SJCRH30 (cell line): ENCODE measurements around the gene SLC25A52. TPM values are rescaled to one million over a fixed set of nuclear protein-coding genes. Genes with fewer than 3 reads are reported as not detected.
"Not testable (repeated sequence)": the region's sequence is repeated elsewhere in the genome, so short reads cannot be mapped to it uniquely, and the experiment has no call there.

Experiments
- DNase-seq, 2 experiments: peaks; one replicate each; pipeline ENCODE4 v3.0.0-alpha.2; 2015 to 2020
- H3K27ac ChIP-seq: fragments of 250-450 bp; sonication (Bioruptor Pico); 2 replicates; pipeline ENCODE4 v1.5.1; 2020; ENCODE audit warnings: mild to moderate bottlenecking, moderate library complexity
- H3K27me3 ChIP-seq: fragments of 250-450 bp; sonication (Bioruptor Pico); 2 replicates; pipeline ENCODE4 v1.5.1; 2020; ENCODE audit warnings: mild to moderate bottlenecking, moderate library complexity
- H3K36me3 ChIP-seq: fragments of 250-450 bp; sonication (Bioruptor Pico); 2 replicates; pipeline ENCODE4 v1.5.1; 2020; ENCODE audit warnings: mild to moderate bottlenecking, moderate library complexity
- H3K4me1 ChIP-seq: fragments of 250-450 bp; sonication (Bioruptor Pico); 2 replicates; pipeline ENCODE4 v1.5.1; 2020; ENCODE audit warnings: mild to moderate bottlenecking, moderate library complexity
- H3K4me3 ChIP-seq: fragments of 250-450 bp; sonication (Bioruptor Pico); 2 replicates; pipeline ENCODE4 v1.5.1; 2020; ENCODE audit warnings: mild to moderate bottlenecking, moderate library complexity
- H3K9me3 ChIP-seq: fragments of 250-450 bp; sonication (Bioruptor Pico); replicated peaks from 2 replicates; pipeline ENCODE4 v1.5.1; 2020; ENCODE audit warnings: mild to moderate bottlenecking, moderate library complexity
- total RNA-seq: library from RNA; depleted of rRNA; stranded (reverse); fragments of >200 nt; shearing (Covaris generic); gene quantifications from 2 replicates; pipeline ENCODE4 v1.2.3, GENCODE V29; 2014; rRNA removed

The SLC25A52 gene
- 0.20 TPM in 1 of 2 replicates, not detected in the other for total RNA-seq

GRCh38 chr18:31760695-31761094 lies at the start of gene SLC25A52:
Gene SLC25A52 (minus strand): TSS chr18:31760880. CDS start chr18:31760661, 219 bp downstream.
- no peak for DNase-seq

GRCh38 chr18:31809049-31809448 lies 48.4 kb upstream of the SLC25A52 start:
- not testable (repeated sequence) for DNase-seq, H3K4me3 ChIP-seq, H3K27me3 ChIP-seq, H3K27ac ChIP-seq, H3K4me1 ChIP-seq, H3K9me3 ChIP-seq, H3K36me3 ChIP-seq

More at GRCh38 chr18:31760695-31761094, at the start of gene SLC25A52:
- Histone ChIP-seq H3K27me3 (no peaks in the 10 kb centered on the region), H3K27ac (no peak within 1 kb of the TSS), H3K36me3 (no peaks in the 10 kb centered on the region), H3K9me3 (no peaks in the 10 kb centered on the region), H3K4me1 (no peaks in the 10 kb centered on the region), H3K4me3 (no peak within 1 kb of the TSS)

- H3K9me3 ChIP-seq: no peaks in the 10 kb centered on the region
- H3K27me3 ChIP-seq: no peaks in the 10 kb centered on the region
- no peak for DNase-seq
- no peaks in the 10 kb centered on the region for H3K4me1 ChIP-seq
- no peaks in the 10 kb centered on the region for H3K36me3 ChIP-seq
- H3K4me3 ChIP-seq: no peak overlapping the region
- no peak overlapping the region for H3K27ac ChIP-seq
Measured at GRCh38 chr18:31801078-31801477, 40.4 kb upstream of the SLC25A52 start.

- not testable (repeated sequence) for H3K27me3 ChIP-seq, H3K27ac ChIP-seq, H3K4me1 ChIP-seq, H3K4me3 ChIP-seq, H3K36me3 ChIP-seq, H3K9me3 ChIP-seq, DNase-seq
Measured at GRCh38 chr18:31799257-31799656, 38.6 kb upstream of the SLC25A52 start.

- no peaks in the 10 kb centered on the region for H3K36me3 ChIP-seq
- no peaks in the 10 kb centered on the region for H3K27me3 ChIP-seq
- H3K27ac ChIP-seq: no peak overlapping the region
- H3K4me3 ChIP-seq: no peak overlapping the region
- no peak for DNase-seq
- H3K9me3 ChIP-seq: no peaks in the 10 kb centered on the region
- H3K4me1 ChIP-seq: no peaks in the 10 kb centered on the region
Measured at GRCh38 chr18:31798399-31798798, 37.7 kb upstream of the SLC25A52 start.

- Histone ChIP-seq H3K27me3 (no peaks in the 10 kb centered on the region), H3K4me1 (no peaks in the 10 kb centered on the region), H3K4me3 (no peak overlapping the region), H3K9me3 (no peaks in the 10 kb centered on the region), H3K36me3 (no peaks in the 10 kb centered on the region), H3K27ac (no peak overlapping the region)
- no peak for DNase-seq
Measured at GRCh38 chr18:31795747-31796146, 35.1 kb upstream of the SLC25A52 start.

GRCh38 chr18:31793531-31793930 lies 32.9 kb upstream of the SLC25A52 start:
- Histone ChIP-seq H3K4me1 (no peaks in the 10 kb centered on the region), H3K4me3 (no peak overlapping the region), H3K27me3 (no peaks in the 10 kb centered on the region), H3K9me3 (no peaks in the 10 kb centered on the region), H3K27ac (no peak overlapping the region), H3K36me3 (no peaks in the 10 kb centered on the region)
- no peak for DNase-seq

- Histone ChIP-seq H3K27ac (no peak overlapping the region), H3K27me3 (no peaks in the 10 kb centered on the region), H3K4me1 (no peaks in the 10 kb centered on the region), H3K9me3 (no peaks in the 10 kb centered on the region), H3K36me3 (no peaks in the 10 kb centered on the region), H3K4me3 (no peak overlapping the region)
- DNase-seq: no peak
Measured at GRCh38 chr18:31792580-31792911, 31.9 kb upstream of the SLC25A52 start.

GRCh38 chr18:31791817-31792579 lies 31.3 kb upstream of the SLC25A52 start:
- Histone ChIP-seq H3K36me3 (no peaks in the 10 kb centered on the region), H3K4me1 (no peaks in the 10 kb centered on the region), H3K27ac (no peak overlapping the region), H3K4me3 (no peak overlapping the region), H3K27me3 (no peaks in the 10 kb centered on the region), H3K9me3 (no peaks in the 10 kb centered on the region)
- no peak for DNase-seq

GRCh38 chr18:31789409-31789808 lies 28.7 kb upstream of the SLC25A52 start:
- no peaks in the 10 kb centered on the region for H3K36me3 ChIP-seq
- no peaks in the 10 kb centered on the region for H3K4me1 ChIP-seq
- no peaks in the 10 kb centered on the region for H3K9me3 ChIP-seq
- no peak overlapping the region for H3K4me3 ChIP-seq
- no peaks in the 10 kb centered on the region for H3K27me3 ChIP-seq
- no peak overlapping the region for H3K27ac ChIP-seq
- DNase-seq: no peak

- no peaks in the 10 kb centered on the region for H3K4me1 ChIP-seq
- H3K9me3 ChIP-seq: no peaks in the 10 kb centered on the region
- no peaks in the 10 kb centered on the region for H3K27me3 ChIP-seq
- no peak overlapping the region for H3K4me3 ChIP-seq
- no peaks in the 10 kb centered on the region for H3K36me3 ChIP-seq
- DNase-seq: no peak
- no peak overlapping the region for H3K27ac ChIP-seq
Measured at GRCh38 chr18:31783059-31783458, 22.4 kb upstream of the SLC25A52 start.

GRCh38 chr18:31778391-31778950 lies 17.8 kb upstream of the SLC25A52 start:
- no peak for DNase-seq
- H3K27me3 ChIP-seq: no peaks in the 10 kb centered on the region
- H3K4me3 ChIP-seq: no peak overlapping the region
- H3K9me3 ChIP-seq: no peaks in the 10 kb centered on the region
- H3K4me1 ChIP-seq: no peaks in the 10 kb centered on the region
- H3K36me3 ChIP-seq: no peaks in the 10 kb centered on the region
- H3K27ac ChIP-seq: no peak overlapping the region

- no peak overlapping the region for H3K27ac ChIP-seq
- H3K9me3 ChIP-seq: no peaks in the 10 kb centered on the region
- H3K4me1 ChIP-seq: no peaks in the 10 kb centered on the region
- DNase-seq: no peak
- no peak overlapping the region for H3K4me3 ChIP-seq
- no peaks in the 10 kb centered on the region for H3K36me3 ChIP-seq
- no peaks in the 10 kb centered on the region for H3K27me3 ChIP-seq
Measured at GRCh38 chr18:31776093-31776492, 15.4 kb upstream of the SLC25A52 start.

GRCh38 chr18:31774962-31775361 lies 14.3 kb upstream of the SLC25A52 start:
- H3K27me3 ChIP-seq: no peaks in the 10 kb centered on the region
- H3K4me1 ChIP-seq: no peaks in the 10 kb centered on the region
- no peak for DNase-seq
- no peaks in the 10 kb centered on the region for H3K36me3 ChIP-seq
- no peaks in the 10 kb centered on the region for H3K9me3 ChIP-seq
- H3K4me3 ChIP-seq: no peak overlapping the region
- no peak overlapping the region for H3K27ac ChIP-seq

GRCh38 chr18:31774477-31774785 lies 13.8 kb upstream of the SLC25A52 start:
- Histone ChIP-seq H3K36me3 (no peaks in the 10 kb centered on the region), H3K9me3 (no peaks in the 10 kb centered on the region)

More at GRCh38 chr18:31774477-31774785, 13.8 kb upstream of the SLC25A52 start:
- Histone ChIP-seq H3K27ac (no peak overlapping the region), H3K4me3 (no peak overlapping the region), H3K4me1 (no peaks in the 10 kb centered on the region), H3K27me3 (no peaks in the 10 kb centered on the region)
- DNase-seq: no peak
